HT-29 (cell line): ENCODE data around the gene SULT4A1. TPM values are rescaled to one million over a fixed set of nuclear protein-coding genes. Genes with fewer than 3 reads are reported as not detected.

Source experiments
- DNase-seq: peaks from one replicate; pipeline ENCODE4 v3.0.0-alpha.2; 2015; ENCODE audit warnings: low spot score
- total RNA-seq: library from RNA; depleted of rRNA; stranded (reverse); fragments of >200 nt; shearing (Covaris generic); gene quantifications from 2 replicates; pipeline ENCODE4 v1.2.3, GENCODE V29; 2014

Gene SULT4A1
- total RNA-seq, 1 experiment from 2014 or later: not detected

GRCh38 chr22:43861529-43861928 is 784 bp downstream of the SULT4A1 start:
- no peak for DNase-seq

- DNase-seq: no peak
Measured at GRCh38 chr22:43860831-43861230, 1.5 kb downstream of the SULT4A1 start.

DNA sequence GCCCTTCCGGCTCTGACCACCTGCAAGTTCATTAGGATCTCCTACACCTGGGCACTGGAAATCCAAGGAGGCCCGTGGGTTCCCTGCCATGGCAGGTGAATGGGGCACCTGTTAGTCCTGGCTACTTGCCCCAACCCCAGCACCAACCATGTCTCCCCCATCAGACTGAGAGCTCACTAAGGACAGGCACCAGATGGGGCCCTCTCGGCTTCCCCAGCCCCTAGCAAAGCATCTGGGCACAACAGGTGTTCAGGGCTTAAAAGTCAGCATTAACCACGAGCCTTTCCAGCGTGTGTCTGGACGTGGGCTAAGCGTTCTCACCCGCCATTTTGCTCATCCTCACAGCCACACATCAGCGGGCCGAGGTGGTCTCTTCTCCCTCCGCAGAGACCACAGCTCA is 2.2 kb downstream of the SULT4A1 start:
- DNase-seq: no peak

DNA sequence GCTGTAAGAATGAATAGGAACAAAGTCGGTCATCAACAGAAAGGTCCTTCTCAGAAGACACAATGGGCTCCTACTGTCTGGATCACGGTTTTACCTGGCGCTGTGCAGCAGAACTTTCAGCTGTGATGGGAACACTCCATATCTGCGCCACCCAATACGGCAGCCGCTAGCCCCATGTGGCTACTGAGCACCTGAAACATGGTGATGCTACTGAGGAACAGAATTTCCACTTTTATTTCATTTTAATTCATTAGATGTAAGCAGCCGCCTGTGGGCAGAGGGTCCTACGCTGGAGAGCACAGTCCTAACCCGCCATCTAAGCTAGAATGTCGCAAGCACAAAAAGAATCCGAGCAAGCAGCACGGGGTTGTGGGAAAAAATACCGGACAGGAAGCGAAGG is 2.7 kb downstream of the SULT4A1 start:
- DNase-seq: no peak

GRCh38 chr22:43859176-43859575 is 3.1 kb downstream of the SULT4A1 start:
- DNase-seq: no peak

- DNase-seq: no peak
Measured at GRCh38 chr22:43858156-43858895, 4.0 kb downstream of the SULT4A1 start.

DNA sequence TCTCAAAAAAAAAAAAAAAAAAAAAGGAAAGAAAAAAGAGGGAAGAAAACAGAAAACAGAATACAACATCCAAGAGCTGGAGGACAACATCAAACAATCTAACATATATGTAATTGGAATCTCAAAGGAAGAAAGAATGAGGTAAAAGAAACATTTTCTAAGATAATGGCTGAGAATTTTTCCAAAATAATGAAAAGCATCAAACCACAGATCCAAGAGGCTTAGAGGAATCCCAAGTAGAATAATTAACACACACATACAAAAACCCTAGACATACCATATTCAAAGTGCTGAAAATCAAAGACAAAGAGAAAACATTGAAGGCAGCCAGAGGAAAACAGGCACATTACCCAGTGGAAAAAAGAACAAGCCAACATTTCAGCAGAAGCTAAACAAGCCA is 4.9 kb downstream of the SULT4A1 start:
- no peak for DNase-seq

- DNase-seq: no peak
Measured at GRCh38 chr22:43855431-43855830, 6.9 kb downstream of the SULT4A1 start.

GRCh38 chr22:43854786-43855271 is 7.5 kb downstream of the SULT4A1 start:
- DNase-seq: no peak

DNA sequence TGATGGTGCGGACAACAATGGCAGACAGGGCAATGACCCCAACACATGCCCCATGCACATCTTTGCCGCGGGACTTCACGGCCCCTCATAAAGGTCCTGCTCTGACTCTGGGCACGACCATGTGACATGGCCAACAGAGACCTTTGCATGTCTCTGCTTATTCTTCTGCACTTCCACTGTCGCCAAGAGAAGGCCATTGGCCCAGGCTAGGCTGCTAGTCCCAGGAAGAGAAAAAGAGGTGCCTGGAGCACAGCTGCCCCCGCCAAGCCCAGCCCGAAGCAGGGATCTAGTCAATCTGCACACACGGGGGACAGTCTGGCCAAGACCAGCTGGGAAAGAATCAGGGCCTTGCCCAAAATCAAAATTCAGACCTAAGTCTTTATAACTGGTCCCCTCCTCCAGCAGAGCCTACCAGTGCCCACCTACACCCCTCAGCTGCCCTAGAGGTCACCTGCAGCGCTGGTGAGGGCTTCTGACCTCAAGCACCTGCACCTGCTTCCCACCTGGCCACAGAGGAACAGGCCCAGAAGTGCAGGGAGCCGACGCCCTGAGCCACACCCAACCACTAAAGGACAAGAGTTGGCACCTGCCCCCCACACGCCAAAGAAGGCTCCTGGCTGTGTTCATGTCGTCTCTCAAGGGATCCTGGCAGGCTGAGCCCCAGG is 8.1 kb downstream of the SULT4A1 start:
- DNase-seq: no peak

GRCh38 chr22:43853328-43853931 is 8.9 kb downstream of the SULT4A1 start:
- DNase-seq: no peak

DNA sequence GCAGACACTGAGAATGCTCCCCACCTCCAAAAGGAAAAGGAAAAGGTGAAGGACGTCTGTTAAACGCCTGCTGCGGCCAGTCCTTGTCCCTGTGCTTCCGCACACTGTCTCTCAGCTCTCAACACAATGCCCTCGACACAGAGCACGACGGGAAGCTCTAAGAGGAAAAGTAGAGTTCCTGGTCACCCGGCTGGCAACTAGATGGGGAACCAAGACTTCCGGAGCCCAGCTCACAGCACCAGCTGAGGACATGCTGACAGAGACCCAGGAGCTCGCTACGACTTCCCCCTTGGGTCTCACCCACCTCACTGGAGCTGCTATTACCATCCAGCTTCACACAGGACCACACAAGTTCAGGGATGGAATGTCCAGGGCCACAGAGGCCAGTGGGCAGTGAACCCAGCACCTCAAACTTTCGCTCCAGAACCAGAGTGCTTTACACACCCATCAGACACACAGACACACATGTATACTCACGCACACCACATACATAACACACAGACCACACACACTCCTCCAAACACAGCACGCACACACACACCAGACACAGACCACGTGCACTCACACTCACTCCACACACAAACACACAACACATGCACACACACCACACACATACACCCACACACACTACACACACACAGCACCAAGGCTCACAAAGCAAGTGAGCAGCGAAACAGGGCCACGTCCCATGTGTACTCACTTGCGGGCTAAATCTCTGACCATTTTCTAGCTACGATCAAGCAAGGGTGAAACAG is 9.6 kb downstream of the SULT4A1 start:
- no peak for DNase-seq

GRCh38 chr22:43851979-43852307 is 10.4 kb downstream of the SULT4A1 start:
- no peak for DNase-seq

DNA sequence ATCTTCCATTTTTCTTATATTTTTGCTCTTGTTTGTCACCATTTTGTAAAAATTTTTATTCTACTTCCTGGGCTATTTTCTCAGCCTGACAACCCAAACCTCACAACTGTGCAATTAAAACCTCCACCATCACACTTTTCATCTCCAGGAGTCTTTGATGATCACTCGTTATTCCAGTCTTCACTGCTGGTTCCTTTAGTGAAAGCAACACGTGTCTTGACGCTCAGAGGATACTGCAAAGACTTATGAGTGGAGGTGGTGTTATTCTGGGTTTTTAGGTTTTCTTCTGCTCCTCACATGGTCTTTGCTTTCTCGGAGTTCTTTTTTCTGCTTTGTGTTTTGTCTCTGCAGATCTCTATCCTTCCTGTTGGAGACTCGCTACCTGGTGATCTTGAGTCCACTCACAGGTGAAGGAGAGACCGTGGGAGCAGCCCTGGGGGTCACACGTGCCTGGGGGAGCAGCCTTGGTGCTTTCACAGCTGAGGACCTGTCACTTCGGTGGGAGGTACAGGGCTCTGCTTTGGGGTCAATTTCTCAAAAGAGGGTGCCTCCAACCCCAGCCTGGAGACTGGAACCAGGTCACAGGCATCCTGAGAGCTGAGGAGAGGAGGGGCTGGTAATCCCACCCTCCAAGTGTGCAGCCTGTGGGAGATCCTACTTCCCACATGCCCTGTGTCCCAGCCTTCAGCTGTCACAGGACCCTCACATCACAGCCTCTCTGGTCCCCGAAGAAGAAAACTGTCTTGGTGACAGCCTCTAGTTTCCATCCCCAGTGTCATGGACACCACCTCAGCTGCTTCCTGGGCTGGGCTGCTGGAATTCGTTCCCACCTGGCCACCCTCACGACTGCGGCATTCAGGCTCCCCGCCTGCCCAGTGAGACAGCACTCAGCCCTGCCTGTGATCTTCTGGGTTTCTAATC is 11.0 kb downstream of the SULT4A1 start:
- DNase-seq: no peak

GRCh38 chr22:43850529-43850928 is 11.8 kb downstream of the SULT4A1 start:
- no peak for DNase-seq

- DNase-seq: no peak
Measured at GRCh38 chr22:43849731-43850130, 12.6 kb downstream of the SULT4A1 start.

DNA sequence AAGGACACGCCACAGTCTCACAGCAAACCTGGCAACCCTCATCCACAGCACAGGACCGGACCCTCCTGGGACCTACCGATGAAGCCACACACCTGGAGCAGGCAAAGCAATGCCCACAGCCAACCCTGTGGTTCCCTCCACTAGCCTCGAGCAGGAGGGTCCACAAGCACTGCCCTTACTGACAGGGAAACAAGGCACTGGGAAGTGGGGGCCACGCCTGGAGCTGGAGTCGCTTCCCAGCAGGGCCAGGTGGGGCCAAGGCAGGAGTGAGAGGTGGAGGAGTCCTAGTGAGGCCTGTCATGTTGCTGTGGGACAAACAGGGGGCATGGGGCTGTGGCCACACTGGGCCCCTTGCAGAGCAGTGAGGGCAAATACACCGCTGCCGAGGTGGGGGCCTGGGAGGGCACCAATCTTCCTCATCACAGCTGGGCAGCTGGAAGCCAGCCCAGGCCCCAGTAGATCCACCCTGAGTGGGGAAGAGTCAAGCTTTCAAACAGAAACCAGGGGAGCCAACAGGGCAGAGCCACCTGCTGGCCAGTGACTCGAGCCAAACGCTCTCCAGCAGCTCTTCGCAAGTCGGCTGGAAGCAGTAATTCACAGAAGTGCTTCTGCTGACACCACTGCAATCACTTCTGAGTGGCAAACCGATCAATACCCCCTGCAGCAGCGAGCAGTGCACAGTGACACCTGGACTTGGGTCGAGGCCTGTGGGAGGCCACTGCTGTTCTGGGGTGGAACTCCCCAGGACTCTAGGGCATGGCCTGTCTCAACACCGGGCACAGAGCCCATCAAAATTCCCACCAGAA is 13.7 kb downstream of the SULT4A1 start:
- DNase-seq: peak; percentile 33

DNA sequence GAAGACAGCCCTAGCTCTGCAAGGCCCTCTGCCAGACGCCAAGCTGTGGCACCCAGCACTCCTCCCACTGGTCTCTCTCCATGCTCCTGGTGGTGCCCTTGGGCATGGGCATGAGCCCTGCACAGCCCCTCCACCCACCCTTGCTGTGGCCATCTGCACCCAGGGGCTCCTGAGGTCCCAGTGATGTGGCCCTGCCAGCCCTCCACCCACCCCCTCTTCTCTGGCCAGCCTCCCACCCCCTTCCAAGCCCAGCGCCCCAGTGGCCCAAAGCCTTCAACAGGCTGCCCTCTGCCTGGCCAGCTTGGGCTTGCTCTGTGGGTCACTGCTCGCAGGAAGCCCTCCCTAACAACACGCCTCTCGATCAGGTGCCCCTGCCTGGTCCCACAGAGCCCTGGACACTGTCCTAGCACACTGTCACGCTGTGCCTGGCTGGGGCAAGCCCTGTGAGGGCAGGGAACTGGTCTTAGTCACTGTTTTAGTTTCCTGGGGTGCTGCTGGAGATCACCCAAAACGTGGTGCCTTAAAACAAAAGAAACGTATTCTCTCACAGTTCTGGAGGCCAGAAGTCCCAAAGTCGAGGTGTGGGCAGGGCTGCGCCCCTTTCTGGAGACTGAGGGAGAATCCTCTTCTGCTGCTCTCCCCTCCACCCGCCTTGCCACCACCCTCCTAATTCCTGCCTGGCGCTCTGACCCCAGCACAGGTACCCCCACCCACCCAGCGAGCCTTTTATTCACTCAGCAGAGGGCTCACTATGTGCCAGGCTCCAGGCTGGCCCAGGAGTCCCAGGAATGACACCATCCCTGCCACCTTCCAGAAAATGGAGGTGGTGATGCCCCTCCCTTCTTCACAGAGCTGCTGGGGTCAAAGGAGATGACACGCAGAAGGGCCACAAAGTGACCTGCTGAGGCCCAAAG is 14.7 kb downstream of the SULT4A1 start:
- DNase-seq: no peak

DNA sequence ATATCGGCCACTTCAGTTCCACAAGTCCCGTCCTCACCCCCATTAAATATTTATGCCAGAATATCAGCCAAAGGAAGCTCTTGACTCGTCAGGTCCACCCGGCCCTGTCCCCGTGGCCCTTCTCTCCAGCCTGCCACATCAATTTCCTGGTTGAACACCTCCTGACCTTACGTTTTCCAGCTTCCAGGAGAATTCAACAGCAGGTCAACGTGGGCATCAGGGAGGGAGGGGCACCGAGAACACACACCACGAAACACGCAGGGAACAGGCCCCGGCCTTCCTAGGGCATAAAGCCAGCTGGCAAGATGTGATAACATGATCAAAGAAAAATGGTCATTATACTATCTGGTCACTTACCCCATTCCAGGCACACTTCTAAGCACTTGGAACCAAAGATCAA is 15.3 kb downstream of the SULT4A1 start:
- DNase-seq: no peak
